RPMI8226 (cell line): ENCODE data around the gene CLDN18.

Experiments used
- DNase-seq: peaks from one replicate; pipeline ENCODE4 v3.0.0-alpha.2; 2015

The CLDN18 gene

DNA sequence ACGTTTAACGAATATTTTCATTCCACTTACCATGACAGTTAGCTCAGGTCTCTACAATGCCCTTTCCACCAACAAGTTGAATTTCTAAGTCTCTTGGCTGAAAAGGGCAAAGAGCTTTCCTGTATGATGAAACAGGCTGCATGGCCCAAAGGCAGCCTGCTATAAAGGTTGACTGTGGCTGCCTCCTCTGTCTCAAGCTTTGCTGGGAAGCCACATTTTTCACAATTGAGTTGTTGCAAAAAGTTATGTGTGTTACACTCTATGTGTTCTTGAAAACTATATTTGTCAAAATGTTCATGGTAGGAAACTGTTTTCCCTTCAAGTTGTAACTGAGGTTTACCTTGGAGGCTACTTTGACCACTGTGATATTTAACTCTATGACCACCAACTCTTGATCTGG, 56.0 kb downstream of the CLDN18 start:
- DNase-seq, result no peak

DNA sequence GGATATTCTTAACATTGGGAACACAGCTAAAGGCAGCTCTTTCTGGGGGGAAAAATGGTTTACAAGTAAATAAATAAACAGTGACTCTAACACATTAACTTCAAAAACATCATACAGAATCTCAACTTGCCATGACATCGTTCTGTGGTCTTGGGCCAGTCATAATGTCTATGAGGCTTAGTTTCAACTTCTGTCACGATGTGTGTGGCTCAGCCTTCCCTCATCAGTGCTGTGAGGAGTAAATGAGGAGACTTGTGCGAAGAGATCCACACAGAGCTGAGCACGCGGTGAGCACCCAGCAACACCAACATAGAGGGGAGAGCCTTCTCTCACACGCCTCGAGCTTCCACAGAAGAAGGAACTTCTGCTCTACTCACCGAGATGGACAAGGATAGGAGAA, 56.4 kb downstream of the CLDN18 start:
- no peak for DNase-seq

GRCh38 chr3:138066972-138067371, 57.0 kb downstream of the CLDN18 start:
- DNase-seq, result no peak

DNA sequence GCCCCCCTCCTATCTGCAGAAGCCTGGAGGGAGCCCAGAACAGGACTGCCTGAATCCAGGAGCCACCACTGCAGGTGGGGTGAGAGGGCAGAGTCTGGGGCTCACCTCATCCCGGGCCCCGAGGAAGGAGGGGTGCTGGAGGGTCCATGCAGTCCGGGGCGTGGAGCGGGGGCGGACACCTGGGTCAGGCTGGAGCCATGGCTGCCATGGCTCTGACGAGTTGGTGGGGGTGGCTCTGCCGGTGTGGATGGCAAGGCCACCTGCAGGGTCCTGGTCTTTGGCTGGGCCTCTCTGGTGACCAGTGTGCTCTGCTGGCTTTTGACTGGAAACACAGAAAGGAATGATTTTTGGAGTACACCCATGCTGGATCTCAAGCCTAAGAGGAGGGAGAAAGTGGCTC, 58.1 kb downstream of the CLDN18 start:
- no peak for DNase-seq

GRCh38 chr3:138068579-138069174, 58.7 kb downstream of the CLDN18 start:
- peak; percentile 71 for DNase-seq

DNA sequence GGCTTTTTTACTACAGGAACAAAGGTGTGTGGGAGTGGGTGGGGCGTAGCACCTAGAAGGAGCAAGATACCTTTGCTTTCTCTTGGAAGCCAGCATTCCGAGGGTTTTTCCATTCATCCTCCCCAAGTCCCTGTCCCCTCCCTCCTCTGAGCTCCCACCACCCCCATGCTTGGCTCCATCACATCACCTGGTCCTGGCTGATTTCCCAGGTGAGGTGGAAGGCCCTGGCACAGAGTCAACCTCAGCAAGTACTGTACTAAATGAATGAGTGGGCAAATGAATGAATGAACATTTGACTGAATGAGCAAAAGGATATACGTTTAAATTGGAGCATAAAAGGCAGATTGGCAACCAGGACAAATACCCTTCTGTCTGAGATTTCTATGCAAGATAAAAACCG, 60.0 kb downstream of the CLDN18 start:
- DNase-seq, result no peak

DNA sequence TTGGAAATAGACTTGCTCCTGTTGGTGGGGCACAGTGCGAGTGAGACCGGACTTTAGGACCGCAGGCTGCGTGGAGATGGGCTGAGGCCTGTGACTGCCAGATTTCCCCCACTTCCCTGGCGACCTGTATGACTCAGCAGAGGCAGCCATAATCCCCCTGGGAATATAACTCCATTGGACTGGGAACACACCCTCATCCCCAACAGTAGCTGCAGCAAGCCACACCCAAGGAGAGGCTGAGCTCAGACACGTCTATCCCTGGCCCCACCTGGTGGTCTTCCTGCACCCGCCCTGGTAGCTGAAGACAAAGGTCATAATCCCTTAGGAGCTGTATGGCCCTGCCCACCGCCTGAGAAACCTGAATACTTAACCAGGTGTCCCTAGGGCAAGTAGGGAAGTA, 62.8 kb downstream of the CLDN18 start:
- no peak for DNase-seq

DNA sequence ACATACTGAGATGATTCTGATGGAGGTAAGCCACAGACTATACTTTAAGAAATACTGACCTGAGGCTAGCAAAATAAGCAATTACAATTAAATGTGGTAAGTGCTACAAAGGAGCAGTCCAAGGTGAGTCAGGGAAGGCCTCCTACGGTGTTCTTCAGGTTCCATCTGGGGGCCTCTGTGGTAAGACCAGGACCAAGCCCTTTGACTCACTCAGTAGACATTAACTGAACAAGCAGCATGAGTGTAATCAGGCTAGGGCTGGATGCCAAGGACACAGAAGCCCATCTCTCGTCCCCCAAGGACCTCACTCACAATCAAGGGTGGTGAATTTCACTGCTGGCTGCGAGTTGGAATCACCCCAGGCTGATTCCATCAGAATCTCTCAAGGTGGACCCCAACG, 68.1 kb downstream of the CLDN18 start:
- DNase-seq, result no peak

DNA sequence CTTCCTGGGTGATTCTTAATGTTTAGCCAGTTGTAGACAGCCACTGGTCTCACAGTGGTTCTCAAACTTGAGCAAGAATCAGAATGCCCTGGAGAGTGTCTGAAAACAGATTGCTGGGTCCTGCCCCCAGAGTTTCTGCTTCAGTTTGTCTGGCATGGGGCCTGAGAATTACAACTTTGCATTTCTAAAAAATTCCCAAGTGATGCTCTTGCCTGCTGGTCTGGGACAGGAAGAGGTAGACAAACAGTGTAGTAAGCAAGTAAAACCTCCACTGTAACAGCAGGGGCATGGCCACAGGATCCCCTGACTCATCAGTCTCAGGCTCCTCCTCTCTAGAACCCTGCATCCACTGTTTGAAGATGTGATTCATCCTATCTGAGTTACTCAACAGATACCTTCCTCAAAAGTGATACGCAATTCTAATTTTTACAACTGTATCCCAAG, 69.0 kb downstream of the CLDN18 start:
- no peak for DNase-seq

GRCh38 chr3:138079901-138080300, 69.9 kb downstream of the CLDN18 start:
- no peak for DNase-seq

DNA sequence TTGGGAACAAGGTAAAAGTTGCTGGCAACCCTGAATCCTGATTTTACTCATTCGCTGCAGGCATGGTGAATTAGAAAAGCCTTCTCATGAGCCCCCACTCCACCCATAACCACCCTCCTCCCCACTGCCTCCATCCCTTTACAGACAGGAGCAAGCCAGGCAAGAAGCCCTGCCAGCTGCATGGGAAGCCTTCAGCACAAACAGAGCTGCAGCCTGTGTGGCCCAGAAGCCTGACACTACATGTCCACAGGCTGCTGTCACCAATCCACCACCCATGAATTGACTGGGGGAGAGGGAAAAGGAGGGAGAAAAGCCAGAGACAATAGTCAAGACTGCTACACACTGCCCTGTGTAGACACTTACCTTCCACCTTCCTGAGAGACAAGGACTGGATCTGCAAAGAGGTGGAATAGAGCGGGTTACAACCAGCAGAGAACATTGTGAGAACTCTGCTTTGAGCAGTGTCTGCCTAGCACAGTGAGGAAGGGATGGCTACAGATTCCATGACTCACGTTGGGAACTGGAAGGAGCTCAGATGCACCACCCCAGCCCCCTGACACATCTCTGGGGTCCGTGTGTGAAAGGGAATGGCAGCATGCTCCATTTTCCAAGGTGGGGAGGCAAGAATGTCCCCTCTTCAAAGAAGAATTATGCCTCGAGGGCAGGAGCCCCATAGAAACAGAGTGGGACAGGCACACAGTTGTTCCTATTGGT, 71.6 kb downstream of the CLDN18 start:
- no peak for DNase-seq

- no peak for DNase-seq
Measured at GRCh38 chr3:138082085-138082991, 72.4 kb downstream of the CLDN18 start.

- DNase-seq, result no peak
Measured at GRCh38 chr3:138082992-138083386, 73.0 kb downstream of the CLDN18 start.
